Astrocyte (in vitro differentiated cells and primary cell): Measurements from ENCODE around the gene DDX31.
"Not testable (repeated sequence)": the region's sequence is repeated elsewhere in the genome, so short reads cannot be mapped to it uniquely, and the experiment has no call there.

Experiments used
- CTCF ChIP-seq: IDR thresholded peaks from 2 replicates; pipeline ENCODE4 v1.5.1; 2011; ENCODE audit warnings: low read depth, mild to moderate bottlenecking, inconsistent platforms, low read length, moderate library complexity; ENCODE audit not compliant: insufficient read depth
- EZH2 ChIP-seq: IDR thresholded peaks from 2 replicates; pipeline ENCODE4 v1.6.1; 2012; ENCODE audit warnings: mild to moderate bottlenecking, low read length, inconsistent platforms; ENCODE audit not compliant: insufficient read depth

GRCh38 chr9:132711152-132711551 lies 41.4 kb upstream of the DDX31 start:
- TF ChIP-seq CTCF, EZH2: not testable (repeated sequence)
